Measurements from ENCODE around the gene TEAD2.
"Not testable (repeated sequence)": the region's sequence is repeated elsewhere in the genome, so short reads cannot be mapped to it uniquely, and the experiment has no call there.

The TEAD2 gene

GRCh38 chr19:49331187-49331586 is 31.0 kb downstream of the TEAD2 start:
- not testable (repeated sequence) for DNase-seq

- DNase-seq = no peak
Observed at GRCh38 chr19:49328741-49329140, 33.5 kb downstream of the TEAD2 start.

- DNase-seq = peak; percentile 34
Observed at GRCh38 chr19:49327878-49328544, 34.2 kb downstream of the TEAD2 start.

- no peak for DNase-seq
Observed at GRCh38 chr19:49326165-49326704, 36.0 kb downstream of the TEAD2 start.

GRCh38 chr19:49325756-49326155 is 36.5 kb downstream of the TEAD2 start:
- not testable (repeated sequence) for DNase-seq

GRCh38 chr19:49324801-49325576 is 37.2 kb downstream of the TEAD2 start, which contains the start of gene SLC6A16:
Gene SLC6A16 (minus strand): TSS chr19:49325191. CDS start chr19:49311347, 13,844 bp downstream.
- no peak for DNase-seq

GRCh38 chr19:49318296-49318695 is 43.9 kb downstream of the TEAD2 start:
- DNase-seq = no peak

- DNase-seq = no peak
Observed at GRCh38 chr19:49316284-49316683, 45.9 kb downstream of the TEAD2 start.

GRCh38 chr19:49315111-49315510 is 47.1 kb downstream of the TEAD2 start:
- no peak for DNase-seq

- no peak for DNase-seq
Observed at GRCh38 chr19:49309087-49309486, 53.1 kb downstream of the TEAD2 start.

GRCh38 chr19:49306734-49307133 is 55.5 kb downstream of the TEAD2 start:
- not testable (repeated sequence) for DNase-seq

- no peak for DNase-seq
Observed at GRCh38 chr19:49301866-49302252, 60.4 kb downstream of the TEAD2 start.

GRCh38 chr19:49301165-49301865 is 60.9 kb downstream of the TEAD2 start:
- peak; percentile 51 for DNase-seq

GRCh38 chr19:49298653-49299052 is 63.6 kb downstream of the TEAD2 start:
- DNase-seq = not testable (repeated sequence)

- peak; percentile 38 for DNase-seq
Observed at GRCh38 chr19:49297403-49297802, 64.8 kb downstream of the TEAD2 start.

- DNase-seq = no peak
Observed at GRCh38 chr19:49295208-49295880, 66.9 kb downstream of the TEAD2 start.

GRCh38 chr19:49294401-49294800 is 67.8 kb downstream of the TEAD2 start:
- DNase-seq = no peak
